HG03175 (cell line): ENCODE data around the gene PLD5.
A peak's percentile ranks its signal among the peaks of the same experiment; 100 is the strongest.
"Not testable (repeated sequence)": the region's sequence is repeated elsewhere in the genome, so short reads cannot be mapped to it uniquely, and the experiment has no call there.

Source experiments
- ATAC-seq: cut with Tn5 transposase; IDR thresholded peaks from one replicate; pipeline ENCODE4 v1.9.1; 2021; ENCODE audit warnings: mild to moderate bottlenecking, moderate library complexity; ENCODE audit not compliant: unreplicated experiment

The PLD5 gene

DNA sequence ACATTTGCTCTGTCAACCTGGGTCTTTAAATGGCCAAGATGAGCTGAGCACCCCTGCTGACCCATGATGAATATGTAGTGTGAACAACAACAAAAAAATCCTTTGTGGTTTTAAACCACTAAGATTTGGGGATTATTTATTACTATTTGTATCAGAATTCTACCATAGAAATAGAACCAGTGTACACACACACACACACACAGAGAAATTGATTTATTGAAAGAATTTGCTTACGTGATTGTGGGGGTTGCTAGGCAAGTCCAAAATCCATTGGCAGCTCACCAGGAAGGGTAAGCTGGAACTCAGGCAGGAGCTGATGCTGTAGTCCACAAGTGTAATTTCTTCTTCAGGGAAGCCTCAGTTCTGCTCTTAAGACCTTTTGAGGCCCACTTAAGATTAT, 443.1 kb downstream of the PLD5 start:
- ATAC-seq: no peak

DNA sequence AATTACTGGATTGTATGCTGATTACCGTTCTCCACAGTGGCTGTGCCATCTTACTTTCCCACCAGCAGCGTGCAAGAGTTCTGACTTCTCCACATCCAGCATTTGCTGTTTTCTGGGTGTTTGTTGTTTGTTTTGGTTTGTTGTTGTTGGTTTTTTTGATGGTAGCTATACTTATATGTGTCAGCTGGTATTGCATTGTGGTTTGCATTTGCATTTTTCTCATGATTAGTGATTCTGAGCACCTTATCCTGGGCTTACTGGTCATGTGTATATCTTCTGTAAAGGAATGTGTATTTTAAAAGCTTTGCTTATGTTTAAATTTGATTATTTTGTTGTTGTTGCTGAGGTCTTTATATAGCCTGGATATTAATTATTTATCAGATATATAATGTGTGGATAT, 458.7 kb downstream of the PLD5 start:
- ATAC-seq: peak; percentile 45

- no peak for ATAC-seq
Observed at GRCh38 chr1:242062271-242062670, 462.2 kb downstream of the PLD5 start.

- no peak for ATAC-seq
Observed at GRCh38 chr1:242059976-242060375, 464.5 kb downstream of the PLD5 start.

DNA sequence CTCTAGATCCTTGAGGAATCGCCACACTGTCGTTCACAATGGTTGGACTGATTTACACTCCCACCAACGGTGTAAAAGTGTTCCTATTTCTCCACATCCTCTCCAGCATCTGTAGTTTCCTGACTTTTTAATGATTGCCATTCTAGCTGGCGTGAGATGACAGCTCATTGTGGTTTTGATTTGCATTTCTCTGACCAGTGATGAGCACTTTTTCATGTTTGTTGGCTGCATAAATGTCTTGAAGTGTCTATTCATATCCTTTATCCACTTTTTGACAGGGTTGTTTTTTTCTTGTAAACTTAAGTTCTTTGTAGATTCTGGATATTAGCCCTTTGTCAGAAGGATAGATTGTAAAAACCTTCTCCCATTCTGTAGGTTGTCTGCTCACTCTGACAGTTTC, 465.9 kb downstream of the PLD5 start:
- ATAC-seq: peak; percentile 84

- not testable (repeated sequence) for ATAC-seq
Observed at GRCh38 chr1:242058181-242058580, 466.3 kb downstream of the PLD5 start.

DNA sequence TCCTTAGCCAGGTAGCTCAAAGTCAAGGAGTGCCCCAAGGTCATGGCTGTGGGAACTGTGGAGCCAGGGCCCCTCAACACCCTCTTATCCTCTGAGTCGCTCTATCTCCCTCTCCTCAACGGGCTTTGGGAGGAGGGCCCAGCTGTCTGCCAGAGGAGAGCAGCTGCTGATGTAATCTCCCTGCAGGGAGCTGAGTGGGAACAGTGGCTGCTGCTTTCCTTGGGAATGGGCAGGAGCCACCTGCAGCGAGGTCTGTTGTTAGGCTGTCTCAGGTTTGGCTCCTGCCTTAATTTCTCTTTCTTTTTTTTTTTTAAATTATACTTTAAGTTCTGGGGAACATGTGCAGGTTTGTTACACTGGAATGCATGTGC, 466.8 kb downstream of the PLD5 start:
- no peak for ATAC-seq

GRCh38 chr1:242056988-242057744, 467.3 kb downstream of the PLD5 start:
- no peak for ATAC-seq

- no peak for ATAC-seq
Observed at GRCh38 chr1:242055749-242056320, 468.7 kb downstream of the PLD5 start.

DNA sequence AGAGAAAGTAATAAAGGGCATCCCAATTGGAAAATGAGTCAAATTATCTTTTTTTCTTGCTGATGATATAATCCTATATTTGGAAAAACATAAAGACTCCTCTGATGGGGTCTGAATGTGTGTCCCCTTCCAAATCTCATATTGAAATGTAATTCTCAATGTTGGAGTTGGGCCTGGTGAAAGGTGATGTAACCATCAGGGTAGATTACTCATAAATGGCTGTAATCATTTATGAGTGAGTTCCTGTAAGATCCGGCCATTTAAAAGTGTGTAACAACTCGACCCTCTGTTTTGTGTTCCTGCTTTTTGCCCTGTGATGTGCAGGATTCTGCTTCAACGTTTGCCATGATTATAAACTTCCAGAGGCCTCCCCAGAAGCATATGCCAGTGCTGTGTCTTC, 481.3 kb downstream of the PLD5 start:
- no peak for ATAC-seq

DNA sequence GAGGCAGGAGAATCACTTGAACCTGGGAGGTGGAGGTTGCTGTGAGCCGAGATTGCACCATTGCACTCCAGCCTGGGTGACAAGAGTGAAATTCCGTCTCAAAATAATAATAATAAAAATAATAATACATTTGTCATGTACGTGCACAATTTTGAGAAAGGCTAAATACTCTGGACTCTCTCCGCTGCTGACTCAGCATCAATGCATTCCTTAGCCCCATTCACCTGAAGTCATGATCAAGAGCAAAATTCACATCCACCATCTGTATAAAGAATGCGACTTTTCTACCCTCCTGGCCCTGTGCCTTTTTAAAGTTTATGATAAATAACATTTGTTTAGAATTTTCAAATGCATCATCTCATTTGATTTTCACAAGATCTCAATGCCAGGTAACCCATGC, 490.1 kb downstream of the PLD5 start:
- no peak for ATAC-seq

DNA sequence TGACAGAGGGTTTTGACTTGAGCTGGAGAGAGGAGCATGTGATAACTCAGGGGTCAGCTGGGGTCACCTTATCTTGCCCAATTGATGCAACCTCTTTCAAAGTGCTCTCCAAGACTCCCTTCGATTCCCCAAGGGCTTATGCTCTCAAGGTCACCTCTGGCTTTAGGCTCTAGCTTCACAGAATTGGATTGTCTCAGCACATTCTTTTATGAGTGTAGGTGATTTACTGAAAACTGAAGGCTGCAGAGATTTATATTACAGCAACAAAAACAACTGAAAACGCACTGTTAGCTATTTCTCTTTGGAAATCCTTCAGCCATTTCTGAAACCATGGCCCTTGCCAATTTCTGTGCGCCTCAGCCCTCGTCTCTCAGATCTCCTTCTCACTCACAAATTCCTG, 491.1 kb downstream of the PLD5 start:
- ATAC-seq: no peak
